ENCODE measurements around the gene TXNDC2.

TXNDC2 gene

DNA sequence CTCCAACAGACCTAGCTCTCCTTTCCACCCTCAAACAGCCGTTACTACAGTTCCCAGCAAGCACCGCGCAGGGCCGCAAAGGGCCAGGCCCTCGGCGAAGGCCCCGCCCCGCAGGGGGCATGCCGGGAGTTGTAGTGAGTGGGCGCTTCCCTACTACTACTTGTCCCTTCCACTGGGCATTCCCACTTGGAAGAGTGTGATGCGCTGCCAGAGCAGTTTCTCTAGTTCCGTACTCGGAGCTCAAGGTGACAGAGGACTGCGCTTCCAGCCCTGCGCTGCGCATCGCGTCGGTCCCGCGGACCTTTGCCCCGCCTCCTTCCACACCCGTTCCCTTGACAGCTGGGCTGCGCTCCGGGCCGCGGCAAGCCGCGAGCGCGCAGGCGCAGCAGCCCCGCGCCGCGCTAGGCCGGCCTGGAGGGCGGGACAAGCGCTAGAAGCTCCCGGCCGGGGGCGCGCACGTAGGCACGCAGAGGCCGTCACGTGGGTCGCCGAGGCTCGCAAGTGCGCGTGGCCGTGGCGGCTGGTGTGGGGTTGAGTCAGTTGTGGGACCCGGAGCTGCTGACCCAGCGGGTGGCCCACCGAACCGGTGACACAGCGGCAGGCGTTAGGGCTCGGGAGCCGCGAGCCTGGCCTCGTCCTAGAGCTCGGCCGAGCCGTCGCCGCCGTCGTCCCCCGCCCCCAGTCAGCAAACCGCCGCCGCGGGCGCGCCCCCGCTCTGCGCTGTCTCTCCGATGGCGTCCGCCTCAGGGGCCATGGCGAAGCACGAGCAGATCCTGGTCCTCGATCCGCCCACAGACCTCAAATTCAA is 28.0 kb downstream of the TXNDC2 start, which contains the start of gene VAPA:
VAPA (plus strand) TSS at position 491 of the 808 bp plus-strand sequence; CDS start at position 732, 241 bp downstream.
- peak; percentile 93 for DNase-seq (ENCODE audit: low read depth in 2 of 2)

DNA sequence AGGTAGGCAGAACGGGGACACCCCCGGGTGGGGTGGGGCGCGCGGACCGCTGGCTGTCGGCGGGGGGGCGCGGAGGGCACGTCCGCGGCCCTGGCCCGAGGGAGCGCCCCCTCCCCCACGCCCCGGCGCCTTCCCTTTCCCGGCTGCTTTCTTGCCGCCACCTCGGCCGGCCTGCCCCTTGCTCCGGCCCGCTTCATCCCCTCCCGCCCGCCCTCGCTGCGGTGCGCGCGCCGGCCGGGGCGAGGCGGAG is 28.5 kb downstream of the TXNDC2 start:
- no peak for DNase-seq (ENCODE audit: low read depth in 2 of 2)

DNA sequence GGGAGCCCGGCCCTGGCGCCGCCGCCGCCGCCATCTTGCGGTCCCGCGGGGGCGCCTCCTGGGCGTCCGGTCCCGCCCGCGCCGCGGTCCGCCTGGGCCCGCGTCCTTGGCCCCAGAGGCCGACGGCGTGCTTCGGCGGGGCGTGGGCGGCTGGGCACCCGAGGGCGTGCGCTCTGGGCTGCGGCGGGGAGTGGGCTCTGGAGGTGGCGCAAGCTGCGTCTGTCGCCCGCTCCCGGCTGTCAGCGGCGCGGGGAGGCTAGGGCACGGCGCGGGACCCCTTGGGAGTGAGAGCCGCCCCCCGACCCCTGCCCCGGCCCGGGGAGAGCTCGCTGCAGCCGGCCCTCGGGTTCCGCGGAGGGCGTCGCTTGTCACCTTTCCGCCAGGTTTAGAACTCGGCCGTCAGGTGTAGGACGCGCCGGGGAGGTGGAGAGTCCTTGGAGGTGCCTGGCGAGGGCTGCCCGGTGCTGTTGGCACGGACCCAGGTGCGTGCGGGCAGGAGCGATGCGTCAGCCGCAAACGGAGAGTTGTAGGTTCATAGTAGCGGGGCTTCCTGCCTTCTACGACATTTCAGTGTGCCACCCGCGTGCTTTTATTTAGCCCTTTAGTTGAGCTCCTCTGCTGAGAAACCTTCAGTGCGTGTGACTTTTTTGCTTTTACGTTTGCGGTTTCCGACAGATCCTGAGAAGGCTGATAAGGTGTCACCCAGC is 29.0 kb downstream of the TXNDC2 start:
- DNase-seq (ENCODE audit: low read depth in 2 of 2): peak; percentile 64 to 68

- DNase-seq (ENCODE audit: low read depth in 2 of 2): no peak
These were observed 29.7 kb downstream of the TXNDC2 start for GRCh38 chr18:9915291-9916076.

GRCh38 chr18:9916077-9916639 is 30.4 kb downstream of the TXNDC2 start:
- DNase-seq (ENCODE audit: low read depth in 2 of 2): no peak

DNA sequence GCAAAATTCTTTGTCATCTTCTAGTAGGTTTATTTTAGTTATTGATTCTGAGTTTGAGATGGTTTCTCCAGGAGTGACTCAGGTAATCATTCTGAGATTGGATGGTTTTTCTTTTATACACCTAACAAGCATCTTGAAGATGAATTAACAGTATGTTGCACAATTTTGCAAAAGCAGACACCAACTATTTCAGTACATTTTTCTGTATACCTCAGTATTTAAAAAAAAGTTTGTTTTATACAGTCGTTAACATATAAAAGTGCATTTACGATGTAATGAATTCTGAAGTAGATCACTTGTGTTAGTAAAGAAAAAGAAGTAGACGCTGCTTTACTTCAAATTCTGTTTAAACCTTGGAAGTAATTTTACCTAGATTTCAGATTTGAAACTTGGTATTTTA is 31.0 kb downstream of the TXNDC2 start:
- DNase-seq (ENCODE audit: low read depth in 2 of 2): no peak

DNA sequence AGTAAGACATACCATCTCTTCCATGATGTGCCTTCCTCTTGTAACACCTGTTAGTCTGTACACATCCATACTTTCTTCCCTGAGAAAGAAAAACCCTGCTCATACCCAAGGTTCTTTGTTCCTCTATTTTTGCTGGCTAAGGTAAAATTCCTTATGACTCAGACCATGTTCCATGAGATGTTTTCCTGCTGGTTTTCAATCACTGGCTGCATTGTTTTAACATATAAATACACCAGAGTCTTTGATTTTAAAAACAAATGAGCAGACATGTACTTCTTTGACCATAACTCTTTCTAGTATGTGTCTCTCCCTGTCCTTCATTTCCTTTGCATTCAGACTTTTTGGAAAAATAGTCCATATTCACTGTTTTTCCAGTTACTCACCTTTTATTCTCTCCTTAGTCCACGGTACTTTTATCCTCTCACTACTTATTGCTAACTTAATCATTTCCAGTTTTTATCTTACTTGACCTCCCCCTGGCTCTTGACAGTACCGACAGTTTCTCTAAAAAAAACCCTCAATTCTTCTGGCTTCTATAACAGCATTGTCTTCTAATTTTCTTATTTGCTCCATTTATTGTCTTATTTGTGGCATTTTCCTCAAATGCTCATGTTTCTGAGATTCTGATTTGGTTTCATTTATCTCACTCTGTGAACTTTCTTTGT is 32.4 kb downstream of the TXNDC2 start:
- no peak for DNase-seq (ENCODE audit: low read depth in 2 of 2)

GRCh38 chr18:9919564-9920232 is 33.9 kb downstream of the TXNDC2 start:
- DNase-seq (ENCODE audit: low read depth in 2 of 2): no peak

GRCh38 chr18:9922592-9923311 is 37.0 kb downstream of the TXNDC2 start:
- DNase-seq (ENCODE audit: low read depth in 2 of 2): no peak

GRCh38 chr18:9924371-9924943 is 38.7 kb downstream of the TXNDC2 start:
- DNase-seq (ENCODE audit: low read depth in 2 of 2): no peak

GRCh38 chr18:9925369-9925768 is 39.6 kb downstream of the TXNDC2 start:
- DNase-seq (ENCODE audit: low read depth in 2 of 2): no peak

- no peak for DNase-seq (ENCODE audit: low read depth in 2 of 2)
These were observed 40.0 kb downstream of the TXNDC2 start for GRCh38 chr18:9925795-9926194.

GRCh38 chr18:9926223-9926894 is 40.6 kb downstream of the TXNDC2 start:
- DNase-seq (ENCODE audit: low read depth in 2 of 2): no peak

DNA sequence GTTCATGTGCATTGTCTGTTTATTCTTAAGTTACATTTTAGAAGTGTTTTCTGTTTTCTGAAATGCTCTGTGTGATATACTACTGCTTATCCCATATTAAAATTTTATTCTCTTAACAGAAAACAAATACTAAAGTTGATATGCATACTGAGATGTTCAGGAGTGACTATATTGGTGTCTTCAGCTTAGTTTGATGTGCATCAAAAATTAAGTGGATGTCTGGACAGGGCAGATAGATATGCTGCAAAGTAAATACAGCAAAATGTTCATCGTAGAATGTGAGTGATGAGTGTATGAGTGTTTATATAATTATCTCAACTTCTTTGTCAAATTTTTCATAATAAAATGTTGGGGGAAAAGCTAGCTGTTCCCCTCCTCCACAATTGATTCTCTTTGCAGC is 41.2 kb downstream of the TXNDC2 start:
- DNase-seq (ENCODE audit: low read depth in 2 of 2): no peak

DNA sequence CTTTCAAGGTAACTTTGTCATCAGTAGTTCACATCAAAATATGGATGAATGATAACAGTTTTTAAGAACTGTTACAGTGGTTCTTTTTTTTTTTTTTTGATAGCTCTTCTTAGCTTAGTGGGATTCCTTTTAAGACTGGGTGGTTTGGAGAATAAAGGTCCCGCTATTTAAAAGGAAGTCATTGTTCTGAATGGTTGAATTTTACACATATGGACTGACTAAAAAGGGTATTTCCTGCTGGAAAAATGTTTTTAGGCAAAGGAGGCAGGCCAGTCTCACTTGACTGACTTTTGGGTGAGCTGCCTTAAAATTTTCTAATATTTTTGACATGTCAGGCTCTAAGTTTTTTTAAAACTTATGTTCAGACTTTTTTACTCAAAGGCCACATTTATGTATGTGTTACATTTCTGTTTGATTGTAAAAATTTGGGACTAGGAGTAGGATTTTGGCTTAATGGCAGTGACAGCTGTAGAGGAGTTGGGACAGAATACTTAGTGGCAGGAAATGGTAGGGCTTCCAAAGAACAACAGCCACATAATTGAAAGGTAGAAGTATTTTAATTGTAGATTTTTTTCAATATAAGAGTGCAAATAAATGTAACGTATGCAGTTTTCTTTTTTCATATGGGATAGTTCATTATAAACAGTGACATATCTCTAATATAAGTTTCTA is 41.8 kb downstream of the TXNDC2 start:
- DNase-seq (ENCODE audit: low read depth in 2 of 2): no peak

GRCh38 chr18:9928646-9929259 is 43.0 kb downstream of the TXNDC2 start:
- DNase-seq (ENCODE audit: low read depth in 2 of 2): no peak

DNA sequence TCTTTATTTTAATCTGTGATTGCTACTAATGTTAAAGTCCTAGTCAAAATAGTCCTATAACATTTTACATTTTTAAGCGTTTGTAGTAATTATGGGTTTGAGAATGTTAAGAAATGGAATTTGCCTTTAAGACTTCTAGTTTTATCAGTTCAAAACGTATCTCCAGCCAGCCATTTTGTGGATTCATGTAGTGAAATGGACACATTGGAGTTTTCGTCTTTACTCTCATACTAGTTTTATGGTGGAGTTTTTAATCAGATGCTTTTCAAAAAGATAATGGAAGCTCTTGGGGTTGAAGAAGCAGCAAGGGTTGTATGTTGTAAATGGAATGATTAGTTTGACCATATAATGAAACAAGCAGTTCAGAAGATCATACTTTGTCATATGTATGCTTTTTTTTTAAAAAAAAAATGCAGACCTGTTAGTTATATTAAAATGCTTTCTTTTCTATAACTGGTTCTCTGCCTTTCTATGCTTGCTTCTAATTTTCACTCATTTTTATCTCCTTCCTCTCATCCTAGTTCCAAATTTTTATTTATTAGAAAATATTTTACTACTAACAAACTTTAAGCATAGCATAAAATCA is 44.6 kb downstream of the TXNDC2 start:
- DNase-seq (ENCODE audit: low read depth in 2 of 2): no peak

DNA sequence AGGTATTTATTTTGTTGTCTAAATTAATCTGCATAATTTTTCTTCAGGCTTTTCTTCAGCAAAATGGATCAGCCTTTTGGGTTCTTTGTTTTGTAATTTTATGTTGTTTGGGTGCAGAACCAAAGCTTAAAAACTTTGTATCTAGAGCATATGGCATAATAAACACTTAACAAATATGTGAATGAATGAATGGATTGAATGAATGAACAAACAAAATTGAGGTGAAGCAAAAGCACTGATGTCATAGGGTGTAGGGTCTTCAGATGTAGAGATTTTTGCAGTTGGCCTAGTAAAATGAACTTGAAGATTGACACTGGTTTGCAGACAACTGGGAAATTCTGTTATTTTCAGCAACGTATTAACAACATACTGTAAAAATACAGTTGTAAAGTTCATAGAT is 45.4 kb downstream of the TXNDC2 start:
- DNase-seq (ENCODE audit: low read depth in 2 of 2): no peak

Measured in stimulated activated CD8-positive, alpha-beta memory T cell treated with anti-CD3 and anti-CD28 coated beads, Interleukin-15, amount 100 ng/mL, for 48 hours (primary cell).